PC-3 (cell line): ENCODE measurements around the gene GPC4. TPM values are rescaled to one million over a fixed set of nuclear protein-coding genes. Genes with fewer than 3 reads are reported as not detected.

Source experiments
- ATAC-seq: fragments of 200-7000 bp; cut with Tn5 transposase; 2 replicates; pipeline ENCODE4 v1.9.1; 2020; ENCODE audit warnings: mild to moderate bottlenecking, moderate library complexity
- BruUV-seq: library from RNA; stranded (reverse); fragments of 400-500 nt; replicated peaks from 2 replicates; lab custom pipeline; 2021; lab: Mats Ljungman, UMichigan
- CTCF ChIA-PET: fragments of 300-600 bp; sonication (Branson Sonifier 250); formaldehyde crosslinking; loops from one replicate; lab custom pipeline; 2022; ENCODE audit warnings: antibody characterized with exemption; lab: Charles Lee
- POLR2A ChIA-PET: fragments of 300-600 bp; sonication (Branson Sonifier 250); formaldehyde crosslinking; loops from one replicate; lab custom pipeline; 2022; ENCODE audit warnings: antibody characterized with exemption; ENCODE audit not compliant: unreplicated experiment; lab: Charles Lee
- DNase-seq: peaks from one replicate; pipeline ENCODE4 v3.0.0-alpha.2; 2015
- H2AFZ ChIP-seq: fragments of 300-600 bp; sonication (generic); 2 replicates; pipeline ENCODE4 v1.6.0; 2016; ENCODE audit warnings: antibody characterized with exemption, low read length
- H3F3A ChIP-seq: fragments of 300-600 bp; sonication (generic); one replicate; pipeline ENCODE4 v1.6.0; 2017; ENCODE audit warnings: antibody characterized with exemption, low read length, control low read depth, mild to moderate bottlenecking; ENCODE audit not compliant: unreplicated experiment
- H3K27ac ChIP-seq: fragments of 300-600 bp; sonication (generic); 2 replicates; pipeline ENCODE4 v1.5.1; 2016; ENCODE audit warnings: mild to moderate bottlenecking, low read length
- H3K27me3 ChIP-seq: fragments of 300-600 bp; sonication (generic); 2 replicates; pipeline ENCODE4 v1.6.1; 2016; ENCODE audit warnings: low read length, mixed read lengths
- H3K36me3 ChIP-seq: fragments of 300-600 bp; sonication (generic); 2 replicates; pipeline ENCODE4 v1.6.1; 2016; ENCODE audit warnings: low read depth, mixed run types, low read length, mixed read lengths
- H3K4me1 ChIP-seq: fragments of 300-600 bp; sonication (generic); 2 replicates; pipeline ENCODE4 v1.5.1; 2016; ENCODE audit warnings: low read length; ENCODE audit not compliant: insufficient read depth
- H3K4me2 ChIP-seq: fragments of 300-600 bp; sonication (generic); 2 replicates; pipeline ENCODE4 v1.6.0; 2016; ENCODE audit warnings: low read length
- H3K4me3 ChIP-seq: fragments of 300-600 bp; sonication (generic); 2 replicates; pipeline ENCODE4 v1.5.1; 2016; ENCODE audit warnings: mild to moderate bottlenecking, low read length, mixed read lengths
- H3K79me2 ChIP-seq: fragments of 300-600 bp; sonication (generic); 2 replicates; pipeline ENCODE4 v1.6.1; 2017; ENCODE audit warnings: low read length, mixed read lengths
- H3K9ac ChIP-seq: fragments of 300-600 bp; sonication (generic); 2 replicates; pipeline ENCODE4 v1.6.0; 2016; ENCODE audit warnings: mild to moderate bottlenecking, low read length
- H3K9me2 ChIP-seq: fragments of 300-600 bp; sonication (generic); replicated peaks from 2 replicates; pipeline ENCODE4 v1.6.1; 2016; ENCODE audit warnings: mixed run types, low read length, mixed read lengths
- H3K9me3 ChIP-seq: fragments of 300-600 bp; sonication (generic); 2 replicates; pipeline ENCODE4 v1.6.1; 2016; ENCODE audit warnings: low read length, mixed read lengths
- H4K20me1 ChIP-seq: fragments of 300-600 bp; sonication (generic); 2 replicates; pipeline ENCODE4 v1.6.1; 2016; ENCODE audit warnings: low read length, mixed read lengths
- CTCF ChIP-seq: fragments of 300-600 bp; sonication (generic); conservative IDR thresholded peaks from 2 replicates; pipeline ENCODE4 v1.5.1; 2017; ENCODE audit warnings: antibody characterized with exemption, low read depth, mild to moderate bottlenecking, low read length
- EZH2 ChIP-seq: fragments of 300-600 bp; sonication (generic); IDR thresholded peaks from one replicate; pipeline ENCODE4 v1.6.1; 2017; ENCODE audit warnings: antibody characterized with exemption, mild to moderate bottlenecking, low read length; ENCODE audit not compliant: unreplicated experiment
- EZH2phosphoT487 ChIP-seq: fragments of 300-600 bp; sonication (generic); IDR thresholded peaks from 2 replicates; pipeline ENCODE4 v1.6.1; 2018; ENCODE audit warnings: mild to moderate bottlenecking, antibody characterized with exemption, low read length, borderline replicate concordance
- intact Hi-C: fragments of 100-400 bp; cut with micrococcal nuclease; formaldehyde crosslinking; loops from 2 replicates; pipeline ENCODE4 v1.9.0; 2023
- total RNA-seq: library from RNA; depleted of rRNA; stranded (reverse); fragments of >200 nt; gene quantifications from 2 replicates; pipeline ENCODE4 v1.2.3, GENCODE V29; 2014

Gene GPC4
- total RNA-seq, 1 experiment from 2014 or later = 4.0 TPM

- Histone ChIP-seq H3K4me2 (peak overlapping the region; percentile 97), H3K9me3 (no peaks in the 10 kb centered on the region), H3K4me1 (0 out of 2 replicates have a peak, but pooled peaks cover 3% of the 10 kb centered on the region), H3K27ac (no peak overlapping the region), H2AFZ (peak overlapping the region; percentile 94), H3K9me2 (no peaks in the 10 kb centered on the region), H3K4me3 (peak overlapping the region; percentile 97), H3K36me3 (no peaks in the 10 kb centered on the region), H3K79me2 (peaks cover 15% of the 10 kb centered on the region), H4K20me1 (no peaks in the 10 kb centered on the region), H3K9ac (peak overlapping the region; percentile 72), H3F3A (no peaks in the 10 kb centered on the region), H3K27me3 (no peaks in the 10 kb centered on the region)
- CTCF ChIA-PET = no interaction called here
- no peak for TF ChIP-seq EZH2
- TF ChIP-seq CTCF = no peak
- no peak for TF ChIP-seq EZH2phosphoT487
- DNase-seq (peak; percentile 17), ATAC-seq (peak; percentile 39)
- POLR2A ChIA-PET = no interaction called here
- BruUV-seq = no TSS peak
- intact Hi-C loops = loop anchor here (1.0 to 10.0 kb wide), 4 partner anchors 31 to 248 kb away; no protein-coding TSS in a partner anchor
Observed at GRCh38 chrX:133414406-133415275, 648 bp downstream of the GPC4 start.

GRCh38 chrX:133413218-133413925, 1.9 kb downstream of the GPC4 start:
- H3K27ac ChIP-seq = no peak overlapping the region
- intact Hi-C loops = loop anchor here (10.0 kb wide), 1 partner anchor 159 kb away; no protein-coding TSS in a partner anchor
- ATAC-seq = no peak
- no peaks in the 10 kb centered on the region for H3K27me3 ChIP-seq
- ChIA-PET POLR2A (no interaction called here), CTCF (no interaction called here)
- H2AFZ ChIP-seq = no peak overlapping the region
- H3K9ac ChIP-seq = no peak overlapping the region
- TF ChIP-seq EZH2phosphoT487 = no peak
- no peak for TF ChIP-seq CTCF
- TF ChIP-seq EZH2 = no peak
- H3K9me2 ChIP-seq = no peaks in the 10 kb centered on the region
- no peaks in the 10 kb centered on the region for H3K36me3 ChIP-seq
- H3K4me2 ChIP-seq = peak overlapping the region; percentile 97
- DNase-seq = no peak
- H3K79me2 ChIP-seq = peaks cover 15% of the 10 kb centered on the region
- no peaks in the 10 kb centered on the region for H3F3A ChIP-seq
- H3K4me3 ChIP-seq = peak overlapping the region; percentile 97
- H4K20me1 ChIP-seq = no peaks in the 10 kb centered on the region
- BruUV-seq = no TSS peak
- H3K4me1 ChIP-seq = 0 out of 2 replicates have a peak, but pooled peaks cover 3% of the 10 kb centered on the region
- no peaks in the 10 kb centered on the region for H3K9me3 ChIP-seq
